Endothelial cell (in vitro differentiated cells): ENCODE measurements around the gene GPHN. TPM values are rescaled to one million over a fixed set of nuclear protein-coding genes. Genes with fewer than 3 reads are reported as not detected.
A peak's percentile ranks its signal among the peaks of the same experiment; 100 is the strongest.

Experiments used
- DNase-seq: peaks from one replicate; pipeline ENCODE4 v3.0.0; 2021; ENCODE audit warnings: low spot score
- H3K27ac Mint-ChIP-seq: one replicate; pipeline ENCODE4 v1.8.0; 2021; ENCODE audit warnings: mixed read lengths, inconsistent platforms; ENCODE audit not compliant: unreplicated experiment
- H3K27me3 Mint-ChIP-seq: one replicate; pipeline ENCODE4 v1.8.0; 2021; ENCODE audit warnings: mild to moderate bottlenecking, moderate library complexity, mixed read lengths, inconsistent platforms; ENCODE audit not compliant: unreplicated experiment
- H3K36me3 Mint-ChIP-seq: one replicate; pipeline ENCODE4 v1.8.0; 2021; ENCODE audit warnings: mild to moderate bottlenecking, low read depth, mixed read lengths, inconsistent platforms; ENCODE audit not compliant: unreplicated experiment
- H3K4me1 Mint-ChIP-seq: one replicate; pipeline ENCODE4 v1.8.0; 2021; ENCODE audit warnings: mild to moderate bottlenecking, mixed read lengths, inconsistent platforms; ENCODE audit not compliant: unreplicated experiment
- H3K4me3 Mint-ChIP-seq: one replicate; pipeline ENCODE4 v1.8.0; 2021; ENCODE audit warnings: mild to moderate bottlenecking, mixed read lengths, inconsistent platforms; ENCODE audit not compliant: unreplicated experiment
- H3K9me3 Mint-ChIP-seq: one replicate; pipeline ENCODE4 v1.8.0; 2021; ENCODE audit warnings: mixed read lengths, inconsistent platforms; ENCODE audit not compliant: unreplicated experiment
- CTCF ChIP-seq: fragments of 200-600 bp; sonication (generic); IDR thresholded peaks from one replicate; pipeline ENCODE4 v1.5.0; 2021; ENCODE audit warnings: antibody characterized with exemption; ENCODE audit not compliant: unreplicated experiment
- total RNA-seq: library from RNA; stranded (reverse); fragmentation: NEBNext Ultra II Directional; extraction: Animal tissue kit (Norgen Biotek cat#: 25700); gene quantifications from one replicate; pipeline ENCODE4 v1.2.1, GENCODE V29; 2021; ENCODE audit not compliant: unreplicated experiment

The GPHN gene
- total RNA-seq, 1 donor from 2014 or later: 30.0 TPM

GRCh38 chr14:67141146-67141900, 633.4 kb downstream of the GPHN start:
- no peak for TF ChIP-seq CTCF
- Mint-ChIP-seq H3K4me3 (no peak overlapping the region), H3K27me3 (no peaks in the 10 kb centered on the region), H3K9me3 (no peaks in the 10 kb centered on the region), H3K27ac (no peak overlapping the region), H3K36me3 (no peaks in the 10 kb centered on the region), H3K4me1 (no peaks in the 10 kb centered on the region)
- no peak for DNase-seq

GRCh38 chr14:67151082-67151666, 643.2 kb downstream of the GPHN start:
- Mint-ChIP-seq H3K9me3 (no peaks in the 10 kb centered on the region), H3K4me1 (no peaks in the 10 kb centered on the region), H3K27me3 (no peaks in the 10 kb centered on the region), H3K4me3 (no peak overlapping the region), H3K36me3 (no peaks in the 10 kb centered on the region), H3K27ac (no peak overlapping the region)
- no peak for DNase-seq
- TF ChIP-seq CTCF: peak; percentile 40

GRCh38 chr14:67158566-67158965, 650.6 kb downstream of the GPHN start:
- H3K27ac Mint-ChIP-seq: no peak overlapping the region

GRCh38 chr14:67162385-67162784, 654.4 kb downstream of the GPHN start:
- Mint-ChIP-seq H3K36me3 (no peaks in the 10 kb centered on the region), H3K9me3 (no peaks in the 10 kb centered on the region), H3K4me3 (no peak overlapping the region), H3K27me3 (no peaks in the 10 kb centered on the region), H3K4me1 (peaks cover 4% of the 10 kb centered on the region), H3K27ac (no peak overlapping the region)
- TF ChIP-seq CTCF: no peak
- no peak for DNase-seq

More at GRCh38 chr14:67158566-67158965, 650.6 kb downstream of the GPHN start:
- Mint-ChIP-seq H3K4me3 (no peak overlapping the region), H3K36me3 (no peaks in the 10 kb centered on the region), H3K27me3 (no peaks in the 10 kb centered on the region), H3K9me3 (no peaks in the 10 kb centered on the region), H3K4me1 (peaks cover 4% of the 10 kb centered on the region)
- no peak for DNase-seq
- no peak for TF ChIP-seq CTCF

GRCh38 chr14:67166450-67166853, 658.5 kb downstream of the GPHN start:
- Mint-ChIP-seq H3K36me3 (peaks cover 3% of the 10 kb centered on the region), H3K9me3 (no peaks in the 10 kb centered on the region), H3K27me3 (no peaks in the 10 kb centered on the region), H3K27ac (no peak overlapping the region), H3K4me3 (no peak overlapping the region), H3K4me1 (no peaks in the 10 kb centered on the region)
- peak; percentile 44 for DNase-seq
- peak; percentile 80 for TF ChIP-seq CTCF
